Stimulated activated naive CD8-positive, alpha-beta T cell treated with anti-CD3 and anti-CD28 coated beads, Interleukin-15, amount 100 ng/mL, for 72 hours (primary cell): ENCODE data around the gene PPY.

Experiments
- ATAC-seq: fragments of 150-1000 bp; cut with Tn5 transposase; 2 replicates; pipeline ENCODE4 v1.10.0; 2021; ENCODE audit warnings: mild to moderate bottlenecking, moderate library complexity
- DNase-seq, 2 donors: peaks; one replicate each; pipeline ENCODE4 v3.0.0; 2021 to 2022
- H3K27ac Mint-ChIP-seq, 2 donors: one replicate each; pipeline ENCODE4 v1.8.0; 2022; ENCODE audit warnings: mild to moderate bottlenecking in 2 of 2, mixed read lengths in 2 of 2, moderate library complexity in 2 of 2
- H3K27me3 Mint-ChIP-seq: one replicate; pipeline ENCODE4 v1.8.0; 2022; ENCODE audit warnings: mixed read lengths
- H3K4me1 Mint-ChIP-seq: one replicate; pipeline ENCODE4 v1.8.0; 2022; ENCODE audit warnings: mild to moderate bottlenecking, mixed read lengths
- H3K4me3 Mint-ChIP-seq, 2 donors: one replicate each; pipeline ENCODE4 v1.8.0; 2022; ENCODE audit warnings: mild to moderate bottlenecking in 2 of 2, mixed read lengths in 2 of 2, moderate library complexity in 1 of 2
- H3K9me3 Mint-ChIP-seq, 2 donors: one replicate each; pipeline ENCODE4 v1.8.0; 2022; ENCODE audit warnings: mixed read lengths in 2 of 2

Gene PPY

GRCh38 chr17:43942051-43942685 lies at the start of gene PPY:
TSS of gene PPY (minus strand) at chr17:43942476. CDS start at chr17:43941654, 822 bp downstream.
- H3K4me3 Mint-ChIP-seq, result no peak within 1 kb of the TSS
- H3K27ac Mint-ChIP-seq, result no peak within 1 kb of the TSS
- ATAC-seq (no peak), DNase-seq (no peak)
- peaks cover 44% of the 10 kb centered on the region for H3K4me1 Mint-ChIP-seq
- H3K27me3 Mint-ChIP-seq, result peaks cover 25% of the 10 kb centered on the region
- H3K9me3 Mint-ChIP-seq, result no peaks in the 10 kb centered on the region

- H3K27ac Mint-ChIP-seq, result no peak overlapping the region
Observed at GRCh38 chr17:43988301-43988700, 46.0 kb upstream of the PPY start.

GRCh38 chr17:43987131-43988021 lies 45.1 kb upstream of the PPY start:
- Mint-ChIP-seq H3K4me3 (no peak overlapping the region), H3K4me1 (no peaks in the 10 kb centered on the region), H3K27ac (no peak overlapping the region), H3K9me3 (no peaks in the 10 kb centered on the region), H3K27me3 (peaks cover 57% of the 10 kb centered on the region)
- ATAC-seq, result no peak
- DNase-seq, result no peak

More at GRCh38 chr17:43988301-43988700, 46.0 kb upstream of the PPY start:
- Mint-ChIP-seq H3K4me1 (no peaks in the 10 kb centered on the region), H3K27me3 (peaks cover 48% of the 10 kb centered on the region), H3K9me3 (no peaks in the 10 kb centered on the region), H3K4me3 (no peak overlapping the region)
- ATAC-seq, result no peak
- DNase-seq, result no peak

- no peaks in the 10 kb centered on the region for H3K9me3 Mint-ChIP-seq
- no peak for ATAC-seq
- H3K4me3 Mint-ChIP-seq, result no peak overlapping the region
- no peak for DNase-seq
- H3K27me3 Mint-ChIP-seq, result peaks cover 67% of the 10 kb centered on the region
- H3K4me1 Mint-ChIP-seq, result no peaks in the 10 kb centered on the region
- H3K27ac Mint-ChIP-seq, result no peak overlapping the region
Observed at GRCh38 chr17:43986225-43986981, 44.1 kb upstream of the PPY start.

- no peaks in the 10 kb centered on the region for H3K9me3 Mint-ChIP-seq
- H3K27ac Mint-ChIP-seq, result no peak overlapping the region
- peak overlapping the region; percentile 32 to 63 for H3K4me3 Mint-ChIP-seq
- H3K4me1 Mint-ChIP-seq, result no peaks in the 10 kb centered on the region
- no peak for DNase-seq
- ATAC-seq, result no peak
- peaks cover 76% of the 10 kb centered on the region for H3K27me3 Mint-ChIP-seq
Observed at GRCh38 chr17:43984521-43984920, 42.2 kb upstream of the PPY start.

GRCh38 chr17:43983515-43984411 lies 41.5 kb upstream of the PPY start:
- Mint-ChIP-seq H3K27me3 (peaks cover 75% of the 10 kb centered on the region), H3K9me3 (no peaks in the 10 kb centered on the region), H3K4me3 (peak overlapping the region; percentile 55 to 63), H3K4me1 (no peaks in the 10 kb centered on the region), H3K27ac (no peak overlapping the region)
- peak; percentile 75 for ATAC-seq
- DNase-seq, result peak in 1 of 2 donors; percentile 23

GRCh38 chr17:43983196-43983514 lies 40.9 kb upstream of the PPY start:
- H3K4me3 Mint-ChIP-seq, result peak overlapping the region; percentile 54 to 55
- H3K4me1 Mint-ChIP-seq, result no peaks in the 10 kb centered on the region
- ATAC-seq (no peak), DNase-seq (no peak)
- no peak overlapping the region for H3K27ac Mint-ChIP-seq
- H3K27me3 Mint-ChIP-seq, result peaks cover 69% of the 10 kb centered on the region
- H3K9me3 Mint-ChIP-seq, result no peaks in the 10 kb centered on the region

GRCh38 chr17:43982171-43982570 lies 39.9 kb upstream of the PPY start:
- no peaks in the 10 kb centered on the region for H3K9me3 Mint-ChIP-seq
- ATAC-seq (no peak), DNase-seq (no peak)
- H3K4me3 Mint-ChIP-seq, result no peak overlapping the region
- no peaks in the 10 kb centered on the region for H3K4me1 Mint-ChIP-seq
- H3K27me3 Mint-ChIP-seq, result peaks cover 59% of the 10 kb centered on the region
- H3K27ac Mint-ChIP-seq, result no peak overlapping the region

GRCh38 chr17:43979671-43980070 lies 37.4 kb upstream of the PPY start:
- no peak for DNase-seq
- H3K4me3 Mint-ChIP-seq, result no peak overlapping the region
- no peaks in the 10 kb centered on the region for H3K9me3 Mint-ChIP-seq
- no peak overlapping the region for H3K27ac Mint-ChIP-seq
- H3K4me1 Mint-ChIP-seq, result no peaks in the 10 kb centered on the region
- peaks cover 42% of the 10 kb centered on the region for H3K27me3 Mint-ChIP-seq
- no peak for ATAC-seq

- Mint-ChIP-seq H3K4me3 (no peak overlapping the region), H3K27me3 (peaks cover 42% of the 10 kb centered on the region), H3K4me1 (no peaks in the 10 kb centered on the region), H3K27ac (no peak overlapping the region), H3K9me3 (no peaks in the 10 kb centered on the region)
- ATAC-seq (no peak), DNase-seq (no peak)
Observed at GRCh38 chr17:43979011-43979410, 36.7 kb upstream of the PPY start.

- H3K27ac Mint-ChIP-seq, result no peak overlapping the region
- H3K27me3 Mint-ChIP-seq, result peaks cover 37% of the 10 kb centered on the region
- ATAC-seq (no peak), DNase-seq (no peak)
- no peaks in the 10 kb centered on the region for H3K9me3 Mint-ChIP-seq
- no peaks in the 10 kb centered on the region for H3K4me1 Mint-ChIP-seq
- no peak overlapping the region for H3K4me3 Mint-ChIP-seq
Observed at GRCh38 chr17:43978078-43978477, 35.8 kb upstream of the PPY start.

GRCh38 chr17:43976963-43977837 lies 34.9 kb upstream of the PPY start:
- Mint-ChIP-seq H3K27me3 (peaks cover 28% of the 10 kb centered on the region), H3K4me3 (no peak overlapping the region), H3K4me1 (no peaks in the 10 kb centered on the region), H3K9me3 (no peaks in the 10 kb centered on the region), H3K27ac (no peak overlapping the region)
- no peak for ATAC-seq
- no peak for DNase-seq

GRCh38 chr17:43975898-43976297 lies 33.6 kb upstream of the PPY start:
- peaks cover 23% of the 10 kb centered on the region for H3K27me3 Mint-ChIP-seq

More at GRCh38 chr17:43975898-43976297, 33.6 kb upstream of the PPY start:
- Mint-ChIP-seq H3K9me3 (no peaks in the 10 kb centered on the region), H3K4me3 (no peak overlapping the region), H3K27ac (no peak overlapping the region), H3K4me1 (no peaks in the 10 kb centered on the region)
- ATAC-seq, result no peak
- DNase-seq, result no peak
